Vagina (tissue), 2 donors: ENCODE measurements around the gene YDJC.

ENCODE experiments used
- CTCF ChIP-seq, 3 experiments: fragments of 450-650 bp in 2 of 3; fragments of 200-600 bp in 1 of 3; sonication (generic) in 1 of 3; IDR thresholded peaks; one replicate each; pipeline ENCODE4 v1.5.1; 2017 to 2019; ENCODE audit warnings: antibody characterized with exemption in 3 of 3, mild to moderate bottlenecking in 2 of 3, moderate library complexity in 2 of 3
- POLR2A ChIP-seq, 2 donors: fragments of 450-650 bp; IDR thresholded peaks; one replicate each; pipeline ENCODE4 v1.6.1; 2017; ENCODE audit warnings: antibody characterized with exemption in 2 of 2, mild to moderate bottlenecking in 2 of 2, moderate library complexity in 2 of 2

GRCh38 chr22:21634844-21635243, 5.0 kb upstream of the YDJC start:
- TF ChIP-seq CTCF (IDR thresholded peaks at IDR 0.05) (no peak), POLR2A (IDR thresholded peaks at IDR 0.05) (no peak)
